ENCODE measurements around the gene TLDC2. TPM values are rescaled to one million over a fixed set of nuclear protein-coding genes. Genes with fewer than 3 reads are reported as not detected.
"Not testable (repeated sequence)": the region's sequence is repeated elsewhere in the genome, so short reads cannot be mapped to it uniquely, and the experiment has no call there.

The TLDC2 gene
- total RNA-seq, 2 experiments from 2014 or later = not detected

- CTCF ChIA-PET = interaction anchor here (1.0 to 1.9 kb wide), 5 partner anchors 13 to 116 kb away, joined by 3 to 7 read pairs (median 3); a partner anchor contains a TSS
- DNase-seq = no peak
- ATAC-seq = no peak
- H3K27me3 Mint-ChIP-seq = no peaks in the 10 kb centered on the region
- peaks cover 2% of the 10 kb centered on the region for H3K36me3 Mint-ChIP-seq
- H3K9me3 Mint-ChIP-seq (ENCODE audit: low read depth) = no peaks in the 10 kb centered on the region
- H3K27ac Mint-ChIP-seq = peak overlapping the region; percentile 29
- H3K4me1 Mint-ChIP-seq = peaks cover 16% of the 10 kb centered on the region
- no peak overlapping the region for H3K4me3 Mint-ChIP-seq
Measured at GRCh38 chr20:36883977-36884535, 8.1 kb downstream of the TLDC2 start.

GRCh38 chr20:36885356-36885755 lies 9.4 kb downstream of the TLDC2 start:
- DNase-seq (no peak), ATAC-seq (no peak)
- peaks cover 16% of the 10 kb centered on the region for H3K4me1 Mint-ChIP-seq
- no peak overlapping the region for H3K4me3 Mint-ChIP-seq
- H3K27me3 Mint-ChIP-seq = no peaks in the 10 kb centered on the region
- CTCF ChIA-PET = interaction anchor here (1.5 to 2.8 kb wide), 2 partner anchors 15 to 77 kb away, joined by 3 to 10 read pairs; no protein-coding TSS in a partner anchor
- H3K9me3 Mint-ChIP-seq (ENCODE audit: low read depth) = no peaks in the 10 kb centered on the region
- H3K27ac Mint-ChIP-seq = no peak overlapping the region
- H3K36me3 Mint-ChIP-seq = peaks cover 11% of the 10 kb centered on the region

GRCh38 chr20:36886859-36887751 lies 11.2 kb downstream of the TLDC2 start:
- H3K9me3 Mint-ChIP-seq (ENCODE audit: low read depth) = no peaks in the 10 kb centered on the region
- CTCF ChIA-PET = interaction anchor here (0.6 to 2.8 kb wide), 16 partner anchors 11 to 243 kb away, joined by 3 to 10 read pairs (median 4); partner anchors contain the start of genes DSN1 and TLDC2
- ATAC-seq (peak; percentile 90), DNase-seq (peak; percentile 85)
- H3K36me3 Mint-ChIP-seq = peaks cover 21% of the 10 kb centered on the region
- no peak overlapping the region for H3K27ac Mint-ChIP-seq
- H3K4me3 Mint-ChIP-seq = no peak overlapping the region
- H3K27me3 Mint-ChIP-seq = no peaks in the 10 kb centered on the region
- peaks cover 11% of the 10 kb centered on the region for H3K4me1 Mint-ChIP-seq

GRCh38 chr20:36887752-36888090 lies 11.8 kb downstream of the TLDC2 start:
- Mint-ChIP-seq H3K27ac (peak overlapping the region; percentile 6), H3K4me1 (peaks cover 11% of the 10 kb centered on the region), H3K9me3 (ENCODE audit: low read depth) (no peaks in the 10 kb centered on the region), H3K27me3 (no peaks in the 10 kb centered on the region), H3K4me3 (no peak overlapping the region), H3K36me3 (peaks cover 25% of the 10 kb centered on the region)
- CTCF ChIA-PET = interaction anchor here (0.6 to 2.8 kb wide), 8 partner anchors 24 to 244 kb away, joined by 3 to 10 read pairs (median 4); a partner anchor contains a TSS
- ATAC-seq (no peak), DNase-seq (no peak)

GRCh38 chr20:36888880-36889516 lies 13.1 kb downstream of the TLDC2 start:
- CTCF ChIA-PET = interaction anchor here (0.7 to 2.1 kb wide), 8 partner anchors 11 to 145 kb away, joined by 3 to 10 read pairs (median 4); a partner anchor contains a TSS

GRCh38 chr20:36890586-36890985 lies 14.6 kb downstream of the TLDC2 start:
- DNase-seq = no peak
- Mint-ChIP-seq H3K27me3 (no peaks in the 10 kb centered on the region), H3K9me3 (ENCODE audit: low read depth) (no peaks in the 10 kb centered on the region), H3K4me3 (no peak overlapping the region), H3K27ac (no peak overlapping the region), H3K36me3 (peaks cover 45% of the 10 kb centered on the region), H3K4me1 (peaks cover 15% of the 10 kb centered on the region)
- CTCF ChIA-PET = no interaction called here
- no peak for ATAC-seq

More at GRCh38 chr20:36888880-36889516, 13.1 kb downstream of the TLDC2 start:
- Mint-ChIP-seq H3K4me1 (peaks cover 11% of the 10 kb centered on the region), H3K27ac (no peak overlapping the region), H3K27me3 (no peaks in the 10 kb centered on the region), H3K4me3 (no peak overlapping the region), H3K36me3 (peaks cover 37% of the 10 kb centered on the region), H3K9me3 (ENCODE audit: low read depth) (no peaks in the 10 kb centered on the region)
- ATAC-seq = no peak
- DNase-seq = no peak

GRCh38 chr20:36891211-36891610 lies 15.3 kb downstream of the TLDC2 start:
- CTCF ChIA-PET = no interaction called here
- peak overlapping the region; percentile 19 for H3K27ac Mint-ChIP-seq
- H3K27me3 Mint-ChIP-seq = no peaks in the 10 kb centered on the region
- no peaks in the 10 kb centered on the region for H3K9me3 Mint-ChIP-seq (ENCODE audit: low read depth)
- no peak for DNase-seq
- peaks cover 47% of the 10 kb centered on the region for H3K36me3 Mint-ChIP-seq
- H3K4me3 Mint-ChIP-seq = no peak overlapping the region
- ATAC-seq = no peak
- H3K4me1 Mint-ChIP-seq = peaks cover 16% of the 10 kb centered on the region

- H3K27me3 Mint-ChIP-seq = no peaks in the 10 kb centered on the region
- no peak overlapping the region for H3K4me3 Mint-ChIP-seq
- CTCF ChIA-PET = interaction anchor here (1.0 kb wide), 1 partner anchor 39 kb away, joined by 3 read pairs; no protein-coding TSS in a partner anchor
- no peaks in the 10 kb centered on the region for H3K9me3 Mint-ChIP-seq (ENCODE audit: low read depth)
- ATAC-seq (no peak), DNase-seq (no peak)
- H3K36me3 Mint-ChIP-seq = peaks cover 65% of the 10 kb centered on the region
- H3K4me1 Mint-ChIP-seq = peaks cover 9% of the 10 kb centered on the region
- H3K27ac Mint-ChIP-seq = no peak overlapping the region
Measured at GRCh38 chr20:36893801-36894200, 17.9 kb downstream of the TLDC2 start.

- CTCF ChIA-PET = interaction anchor here (0.9 kb wide), 1 partner anchor 59 kb away, joined by 3 read pairs; no protein-coding TSS in a partner anchor
- H3K4me1 Mint-ChIP-seq = peaks cover 9% of the 10 kb centered on the region
- H3K4me3 Mint-ChIP-seq = no peak overlapping the region
- ATAC-seq (no peak), DNase-seq (no peak)
- peaks cover 65% of the 10 kb centered on the region for H3K36me3 Mint-ChIP-seq
- H3K27me3 Mint-ChIP-seq = no peaks in the 10 kb centered on the region
- H3K27ac Mint-ChIP-seq = peak overlapping the region; percentile 71
- H3K9me3 Mint-ChIP-seq (ENCODE audit: low read depth) = no peaks in the 10 kb centered on the region
Measured at GRCh38 chr20:36895036-36895435, 19.1 kb downstream of the TLDC2 start.

- H3K9me3 Mint-ChIP-seq (ENCODE audit: low read depth) = no peaks in the 10 kb centered on the region
- H3K27me3 Mint-ChIP-seq = no peaks in the 10 kb centered on the region
- H3K27ac Mint-ChIP-seq = peak overlapping the region; percentile 73
- H3K4me1 Mint-ChIP-seq = peaks cover 18% of the 10 kb centered on the region
- ATAC-seq (peak; percentile 68), DNase-seq (no peak)
- H3K4me3 Mint-ChIP-seq = peak overlapping the region; percentile 25
- CTCF ChIA-PET = interaction anchor here (1.0 to 1.4 kb wide), 3 partner anchors 15 to 96 kb away, joined by 3 to 4 read pairs (median 4); a partner anchor contains a TSS
- peaks cover 44% of the 10 kb centered on the region for H3K36me3 Mint-ChIP-seq
Measured at GRCh38 chr20:36904690-36905089, 28.8 kb downstream of the TLDC2 start.

- CTCF ChIA-PET = interaction anchor here (1.4 kb wide), 1 partner anchor 42 kb away, joined by 4 read pairs; a partner anchor contains a TSS
- not testable (repeated sequence) for H3K9me3 Mint-ChIP-seq (ENCODE audit: low read depth); H3K27me3 Mint-ChIP-seq; ATAC-seq; DNase-seq; H3K4me3 Mint-ChIP-seq
- Mint-ChIP-seq H3K36me3 (peaks cover 46% of the 10 kb centered on the region), H3K27ac (peak overlapping the region; percentile 67), H3K4me1 (peaks cover 18% of the 10 kb centered on the region)
Measured at GRCh38 chr20:36905566-36905965, 29.6 kb downstream of the TLDC2 start.

- CTCF ChIA-PET; H3K9me3 Mint-ChIP-seq (ENCODE audit: low read depth); H3K4me3 Mint-ChIP-seq; ATAC-seq; H3K27me3 Mint-ChIP-seq; DNase-seq: not testable (repeated sequence)
- H3K36me3 Mint-ChIP-seq = peaks cover 45% of the 10 kb centered on the region
- peak overlapping the region; percentile 67 for H3K27ac Mint-ChIP-seq
- peaks cover 18% of the 10 kb centered on the region for H3K4me1 Mint-ChIP-seq
Measured at GRCh38 chr20:36906086-36906485, 30.1 kb downstream of the TLDC2 start.

GRCh38 chr20:36908603-36909002 lies 32.7 kb downstream of the TLDC2 start:
- no peak for ATAC-seq

More at GRCh38 chr20:36908603-36909002, 32.7 kb downstream of the TLDC2 start:
- Mint-ChIP-seq H3K4me1 (peaks cover 18% of the 10 kb centered on the region), H3K27ac (no peak overlapping the region), H3K9me3 (ENCODE audit: low read depth) (no peaks in the 10 kb centered on the region), H3K27me3 (no peaks in the 10 kb centered on the region), H3K4me3 (no peak overlapping the region), H3K36me3 (peaks cover 45% of the 10 kb centered on the region)
- DNase-seq = no peak
- CTCF ChIA-PET = interaction anchor here (2.2 kb wide), 1 partner anchor 11 kb away, joined by 15 read pairs; no protein-coding TSS in a partner anchor

All from activated CD8-positive, alpha-beta memory T cell treated with anti-CD3 and anti-CD28 coated beads, Interleukin-2, amount 10 ng/mL, durations not matched to agents 7 days and 5 days (primary cell).